HG03066 (cell line): ENCODE data around the gene ATG7.
"Not testable (repeated sequence)": the region's sequence is repeated elsewhere in the genome, so short reads cannot be mapped to it uniquely, and the experiment has no call there.

Experiments
- ATAC-seq: cut with Tn5 transposase; IDR thresholded peaks from one replicate; pipeline ENCODE4 v1.9.1; 2021; ENCODE audit warnings: low read depth; ENCODE audit not compliant: unreplicated experiment

ATG7 gene

DNA sequence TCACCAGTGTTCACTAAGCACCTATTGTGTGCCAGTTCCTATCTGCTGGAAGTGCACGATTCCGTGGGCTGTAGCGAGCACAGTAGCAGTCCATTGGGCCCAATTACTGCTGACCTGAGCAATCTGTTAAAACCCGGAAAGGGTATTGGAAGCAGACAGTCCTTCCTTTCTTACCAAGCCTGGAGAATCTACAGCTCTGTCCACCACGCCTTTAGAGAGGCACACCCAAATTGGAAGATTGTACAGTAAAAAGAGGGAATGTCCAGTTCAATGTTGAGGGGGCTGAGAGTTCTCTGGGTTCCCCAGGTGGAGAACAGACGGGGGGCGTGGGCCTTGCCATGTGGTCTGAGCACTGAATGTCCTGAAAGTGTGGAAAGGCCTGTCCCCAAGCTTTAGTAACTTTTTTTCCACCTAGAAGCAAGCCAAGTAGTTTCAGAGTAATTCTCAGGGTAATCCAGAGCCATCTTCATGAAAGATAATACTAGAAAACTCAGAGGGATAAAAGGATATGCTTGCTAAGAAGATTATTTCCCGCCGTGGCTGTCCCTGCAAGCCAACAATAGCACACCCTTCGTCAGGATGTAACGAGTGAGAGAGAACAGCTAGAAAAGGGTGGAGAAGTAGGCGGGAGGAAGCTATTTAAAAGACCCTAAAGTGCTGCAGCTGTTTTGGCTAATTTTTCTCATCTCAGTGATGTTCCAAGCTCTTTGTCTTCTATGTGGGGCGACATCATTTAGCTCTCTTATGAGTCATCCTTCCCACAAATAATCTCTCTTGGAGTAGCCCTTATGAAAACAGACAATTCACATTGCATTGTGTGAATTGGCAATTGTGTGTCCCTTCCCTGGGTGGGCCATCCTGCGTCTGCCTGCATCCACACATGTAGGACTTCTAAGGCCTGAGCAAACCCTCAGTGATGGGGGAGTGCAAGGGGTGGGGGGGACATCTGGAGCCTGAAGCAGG lies 181.0 kb downstream of the ATG7 start:
- ATAC-seq = no peak

DNA sequence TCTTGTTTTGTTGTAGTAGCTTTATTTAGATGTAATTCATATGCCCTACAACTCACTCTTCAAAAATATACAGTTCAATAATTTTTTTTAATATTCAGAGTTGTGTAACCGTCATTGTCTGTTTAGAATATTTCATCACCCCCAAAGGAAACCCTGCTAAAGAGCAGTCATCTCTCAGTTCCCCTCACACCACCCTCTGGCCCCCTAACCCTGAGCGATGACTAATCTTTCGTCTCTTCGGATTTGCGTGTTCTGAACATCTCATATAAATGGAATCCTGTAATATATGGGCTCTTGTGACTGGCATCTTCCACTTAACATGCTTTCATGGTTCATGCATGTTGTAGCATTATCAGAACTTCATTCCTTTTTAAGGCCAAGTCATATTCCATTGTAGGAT lies 183.8 kb downstream of the ATG7 start:
- ATAC-seq = no peak

DNA sequence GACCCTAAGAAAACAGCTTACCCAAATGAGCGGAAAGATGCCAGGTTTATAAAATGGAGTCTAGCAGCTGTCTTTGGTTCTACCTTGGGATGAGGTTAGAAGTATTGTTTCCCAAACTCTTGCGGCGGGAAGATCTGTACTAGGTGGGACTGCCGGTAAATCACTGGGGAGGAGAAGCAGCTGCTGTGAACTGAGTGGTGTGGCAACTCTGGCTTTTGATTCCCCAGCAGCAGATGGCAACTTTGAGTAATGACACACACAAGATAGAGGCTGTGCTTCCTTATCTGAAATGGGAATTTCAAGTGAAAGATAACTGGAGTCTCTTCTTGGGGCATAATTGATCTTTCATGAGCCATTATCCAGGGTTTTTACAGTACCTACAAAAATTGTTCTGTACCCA lies 184.9 kb downstream of the ATG7 start:
- no peak for ATAC-seq

DNA sequence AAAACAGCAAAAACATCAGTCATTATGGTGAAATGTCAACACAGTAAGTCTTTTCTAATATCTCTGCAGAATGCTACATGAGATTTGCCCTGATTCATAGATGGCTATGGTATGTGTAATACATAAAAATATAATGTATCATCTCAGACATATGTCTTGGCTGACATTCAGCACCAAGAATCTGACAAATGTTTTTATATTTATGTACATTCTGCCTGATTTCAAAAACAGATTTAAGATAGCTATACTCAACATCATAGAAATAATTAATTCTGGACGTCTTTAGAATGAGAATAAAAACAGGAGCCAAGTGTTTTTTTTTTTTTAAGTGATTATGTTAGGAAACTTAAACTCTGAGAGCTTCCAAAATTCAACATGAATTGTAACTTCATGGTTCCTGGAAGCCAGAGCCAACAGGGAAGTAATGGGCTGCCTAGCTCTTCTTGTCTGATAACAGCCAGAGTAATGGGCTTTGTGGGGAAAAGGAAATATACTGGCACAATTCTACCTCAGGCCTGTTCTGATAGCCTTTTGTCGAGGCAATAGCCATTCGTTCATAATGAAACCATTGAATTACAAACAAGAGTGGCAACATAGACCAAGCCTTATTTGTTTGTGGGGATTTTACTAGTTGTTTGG lies 187.1 kb downstream of the ATG7 start:
- no peak for ATAC-seq

DNA sequence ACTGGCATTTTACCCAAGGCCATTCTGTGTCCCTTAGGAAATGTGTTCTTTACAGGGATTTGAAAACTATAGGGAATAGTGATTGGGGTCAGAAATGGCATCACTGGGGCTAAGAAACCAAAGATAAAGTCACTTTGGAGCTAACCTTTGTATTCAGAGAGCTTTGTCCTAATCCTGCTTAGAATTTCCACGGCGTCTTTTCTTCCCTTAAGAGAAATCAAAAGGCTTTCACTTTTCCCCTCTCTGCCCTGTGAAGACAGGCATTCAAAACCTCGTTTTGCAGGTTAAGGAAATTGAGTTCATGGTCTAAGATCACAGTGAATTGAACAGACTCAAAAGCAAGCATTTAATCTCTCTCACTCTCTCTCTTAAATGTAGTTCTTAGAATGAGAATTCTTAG lies 189.0 kb downstream of the ATG7 start:
- ATAC-seq = no peak

DNA sequence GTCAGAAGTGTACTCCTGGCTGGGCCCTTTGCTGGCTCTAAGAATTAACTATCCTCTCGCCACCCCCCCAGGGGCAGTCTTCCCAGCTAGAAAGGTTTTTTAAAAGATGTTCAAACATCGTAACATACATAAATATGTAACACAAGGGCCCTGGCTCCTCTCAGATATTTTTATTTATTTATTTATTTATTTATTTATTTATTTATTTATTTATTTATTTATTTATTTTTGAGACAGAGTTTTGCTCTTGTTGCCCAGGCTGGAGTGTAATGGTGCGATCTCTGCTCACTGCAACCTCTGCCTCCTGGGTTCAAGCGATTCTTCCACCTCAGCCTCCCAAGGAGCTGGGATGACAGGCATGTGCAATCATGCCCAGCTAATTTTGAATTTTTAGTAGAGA lies 190.5 kb downstream of the ATG7 start:
- not testable (repeated sequence) for ATAC-seq

DNA sequence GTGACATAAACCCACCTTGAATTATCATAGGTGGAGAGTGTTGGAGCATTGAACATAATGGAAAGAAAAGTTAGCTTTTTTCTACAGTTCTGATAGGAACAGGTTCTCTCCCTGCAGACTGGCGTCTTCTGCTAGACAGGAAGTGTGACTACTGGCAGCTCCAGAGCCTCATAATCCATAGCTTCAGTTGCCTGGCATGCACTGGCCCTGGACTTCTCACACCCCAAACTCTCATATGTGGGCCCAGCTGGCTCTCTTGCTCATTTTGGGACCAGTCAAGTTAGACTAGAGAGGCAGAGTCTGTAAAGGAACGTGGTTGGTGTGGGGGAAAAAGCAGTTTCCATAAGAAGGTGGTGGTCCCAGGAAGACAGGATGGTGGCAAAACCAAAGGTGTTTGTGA lies 191.4 kb downstream of the ATG7 start:
- ATAC-seq = no peak

DNA sequence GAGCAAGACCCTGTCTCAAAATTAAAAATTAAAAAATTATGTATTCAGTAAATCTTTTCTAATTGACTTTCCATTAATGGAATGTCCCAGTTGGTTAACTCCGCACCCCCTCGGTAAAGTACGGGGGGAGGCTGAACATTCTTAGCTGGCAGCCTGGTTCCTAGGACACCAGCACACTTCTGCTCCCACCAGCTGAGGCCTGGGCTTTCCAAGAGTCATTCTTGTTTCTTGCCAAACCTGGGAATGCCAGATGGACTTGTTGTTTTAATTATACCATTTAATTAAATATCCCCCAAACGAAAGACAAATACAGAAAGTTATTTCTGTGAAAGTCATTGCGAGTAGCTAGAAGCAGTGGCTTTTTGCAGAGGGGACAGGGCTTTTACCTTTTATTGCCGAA lies 192.2 kb downstream of the ATG7 start:
- no peak for ATAC-seq

DNA sequence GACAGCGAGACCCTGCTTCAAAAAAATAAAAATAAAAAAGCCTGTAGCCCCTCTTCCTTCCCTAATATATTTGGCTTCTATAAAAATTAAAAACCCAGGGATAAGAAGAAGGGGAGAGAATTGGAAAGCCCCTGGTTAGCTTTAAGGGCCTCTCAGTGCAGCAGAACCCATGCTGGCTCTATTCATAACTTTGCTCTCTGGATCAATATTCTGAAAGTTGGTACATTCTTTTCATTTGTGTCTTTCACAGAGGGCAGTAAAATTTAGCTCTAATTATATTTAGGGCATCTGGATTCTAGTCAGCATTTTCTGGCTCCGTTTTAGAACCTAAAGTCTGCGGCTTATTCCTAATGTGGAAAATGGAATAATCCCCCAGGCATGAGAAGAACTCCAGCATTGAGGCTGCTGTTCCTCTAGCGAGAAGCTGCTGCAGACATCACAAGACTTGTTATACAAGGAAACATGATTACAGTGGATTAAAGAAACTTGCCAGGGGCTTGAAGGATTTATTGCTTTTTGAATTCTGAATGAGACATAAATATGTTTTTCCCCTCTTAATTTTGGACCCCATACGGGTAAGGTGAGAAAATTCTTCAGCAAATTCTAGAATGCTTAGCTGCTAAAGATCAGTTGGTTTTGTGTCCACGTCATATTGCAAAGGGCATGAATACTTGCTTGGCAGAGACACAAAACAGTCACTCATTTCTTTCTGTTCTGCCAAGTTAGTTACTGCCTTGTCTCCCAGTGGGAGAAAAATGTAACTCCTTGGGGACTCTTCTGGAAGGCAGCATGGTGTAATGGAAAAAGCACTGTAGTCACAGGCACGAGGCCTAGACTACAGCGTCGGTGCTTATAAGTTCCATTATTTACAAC lies 193.8 kb downstream of the ATG7 start:
- ATAC-seq = no peak

DNA sequence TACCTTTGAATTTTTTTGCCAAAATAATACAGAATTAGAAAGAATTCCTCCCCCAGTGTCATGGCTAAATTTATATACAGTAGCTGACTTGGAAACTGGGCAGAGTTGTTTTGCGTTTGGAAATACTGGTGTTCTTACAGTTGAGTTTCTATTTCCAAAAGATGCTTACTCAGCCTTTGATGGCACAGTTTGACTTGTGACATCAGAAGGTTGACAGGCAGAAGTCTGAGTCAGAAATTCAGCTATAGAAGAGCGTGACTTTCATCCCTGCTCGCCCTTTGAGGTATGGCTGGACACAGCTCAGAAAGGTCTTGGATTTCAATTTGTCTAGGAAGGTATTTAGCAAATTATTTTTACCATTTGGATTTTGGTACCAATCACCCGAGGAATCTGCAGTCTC lies 195.7 kb downstream of the ATG7 start:
- ATAC-seq = no peak

DNA sequence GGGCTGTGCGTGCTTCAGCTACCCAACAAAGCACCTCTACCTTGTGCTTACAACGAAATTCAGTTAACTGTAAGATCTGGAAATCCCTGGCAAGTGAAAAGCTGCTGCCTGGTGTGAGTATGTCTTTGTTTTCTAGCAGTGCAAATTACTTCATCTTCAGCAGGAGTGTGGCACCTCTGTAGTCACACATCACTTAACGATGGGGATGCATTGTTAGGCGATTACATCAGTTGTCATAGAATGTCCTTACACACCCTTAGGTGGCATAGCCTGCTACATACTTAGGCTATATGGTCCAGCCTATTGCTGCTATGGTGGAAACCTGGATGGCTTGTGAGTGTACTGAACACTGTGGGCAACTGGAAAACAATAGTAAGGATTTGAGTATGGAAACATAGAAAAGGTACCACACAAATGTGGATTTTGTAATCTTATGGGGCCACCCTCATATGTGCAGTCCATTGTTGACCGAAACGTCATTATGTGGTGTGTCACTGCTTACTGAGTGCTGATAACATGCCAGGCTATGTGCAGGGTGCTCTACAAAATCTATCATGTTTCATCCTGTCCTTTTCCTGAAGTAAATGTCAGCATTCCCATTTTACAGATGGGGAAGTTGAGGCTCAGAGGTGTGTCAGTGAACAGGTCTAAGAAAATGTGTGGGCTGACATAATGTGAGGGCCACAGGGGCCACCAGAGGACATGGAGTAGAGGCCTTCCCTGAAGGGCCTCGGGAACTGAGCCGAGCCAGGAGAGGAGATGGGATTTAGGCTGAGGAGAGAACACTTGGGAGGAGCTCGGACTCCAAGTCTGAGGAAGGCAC lies 198.0 kb downstream of the ATG7 start:
- no peak for ATAC-seq

DNA sequence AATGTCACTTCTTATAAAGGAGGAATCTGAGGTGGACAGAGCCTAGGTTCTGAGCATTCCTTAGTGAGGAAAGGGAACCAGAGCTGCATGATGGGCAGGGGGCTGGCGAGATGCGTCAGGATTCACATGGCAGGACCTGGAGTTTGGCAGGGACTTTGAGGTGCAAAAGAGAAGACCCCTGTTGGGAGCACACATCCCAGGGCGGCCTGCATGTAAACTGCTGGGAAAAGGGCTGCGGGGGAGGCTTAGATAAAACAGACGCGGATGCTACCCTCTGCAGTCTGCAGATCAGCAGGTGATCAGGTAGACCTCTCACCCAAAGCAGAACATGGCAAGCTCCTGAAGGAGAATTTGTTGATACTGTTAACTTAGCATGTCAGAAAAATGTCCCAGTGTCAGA lies 203.1 kb downstream of the ATG7 start:
- no peak for ATAC-seq

DNA sequence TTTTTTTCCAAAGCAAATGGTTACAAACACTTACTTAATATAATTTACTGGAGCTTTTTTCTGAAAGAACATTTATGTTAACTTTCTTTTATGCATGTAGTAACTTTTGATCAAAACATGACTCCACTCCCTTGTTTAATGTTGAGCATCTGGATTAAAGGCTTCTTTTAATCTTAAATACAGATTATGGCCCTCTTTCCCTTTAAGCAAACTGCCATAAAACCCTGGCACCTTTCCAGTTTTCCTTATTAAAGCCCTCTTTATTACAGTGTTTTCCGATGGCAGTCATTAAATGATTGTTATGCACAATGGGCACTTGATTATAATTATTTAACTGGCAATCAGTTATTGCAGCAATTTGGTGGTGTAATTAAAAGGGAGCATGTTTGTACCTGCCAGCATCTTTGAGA lies 204.5 kb downstream of the ATG7 start:
- ATAC-seq = no peak

DNA sequence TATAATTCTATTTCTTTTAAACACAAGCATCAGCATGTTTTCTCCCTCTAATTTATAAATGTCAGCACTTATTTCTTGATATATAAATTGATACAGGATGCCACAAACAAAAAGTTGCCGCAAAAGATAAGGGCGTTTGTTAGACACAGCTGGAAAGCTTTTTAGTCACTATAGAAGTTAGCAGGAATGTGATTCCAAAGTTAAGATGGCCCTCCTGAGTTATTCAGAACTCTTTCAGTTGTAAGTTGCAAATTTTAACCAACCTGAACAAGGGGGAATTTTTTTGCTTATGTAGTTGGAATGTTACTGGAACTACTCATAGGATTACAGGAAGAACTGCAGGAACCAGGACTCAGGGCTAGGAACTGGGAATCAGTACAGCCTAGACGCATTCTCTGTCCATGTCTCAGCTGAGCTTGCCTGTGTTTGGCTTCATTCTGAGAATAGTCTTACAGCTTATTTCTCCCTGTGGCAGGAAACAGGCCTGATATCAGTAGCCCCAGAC lies 205.3 kb downstream of the ATG7 start:
- ATAC-seq = no peak

DNA sequence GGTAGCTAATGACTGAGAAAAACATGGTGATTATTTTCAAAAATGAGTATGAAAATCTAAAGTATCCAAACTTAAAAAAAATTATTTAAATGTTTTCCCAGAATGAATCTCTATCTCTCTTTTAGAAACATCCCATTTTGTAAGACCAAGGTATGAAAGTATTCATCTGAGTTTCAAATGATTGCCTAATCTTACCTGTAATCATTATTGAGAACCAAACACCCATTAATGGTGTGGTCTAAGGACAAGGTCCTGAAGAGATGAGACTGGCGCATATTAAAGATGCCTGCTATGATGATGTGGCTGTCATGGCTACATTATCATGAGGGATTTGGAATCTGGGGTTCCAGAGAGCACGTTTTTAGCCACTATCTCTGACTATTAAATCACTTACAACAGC lies 206.0 kb downstream of the ATG7 start:
- ATAC-seq = no peak

DNA sequence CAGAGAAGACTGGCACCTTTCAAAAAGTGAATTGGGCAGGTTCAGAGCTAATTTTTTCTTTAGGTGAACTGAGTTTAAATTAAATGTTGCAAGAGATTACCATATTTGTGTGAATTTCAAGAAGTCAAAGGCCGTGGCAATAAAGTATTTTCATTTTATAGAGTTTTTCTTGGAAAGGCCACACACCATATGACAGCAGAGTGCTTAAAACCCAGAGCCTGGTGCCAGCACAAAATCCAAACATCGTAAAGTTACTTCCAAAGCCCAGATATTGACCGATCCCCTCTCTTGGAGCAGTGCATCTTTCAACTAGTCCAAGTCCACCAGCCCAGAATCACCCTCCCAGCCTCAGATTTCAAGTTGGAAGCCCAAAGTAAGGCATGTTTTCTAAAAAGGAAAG lies 207.0 kb downstream of the ATG7 start:
- no peak for ATAC-seq

DNA sequence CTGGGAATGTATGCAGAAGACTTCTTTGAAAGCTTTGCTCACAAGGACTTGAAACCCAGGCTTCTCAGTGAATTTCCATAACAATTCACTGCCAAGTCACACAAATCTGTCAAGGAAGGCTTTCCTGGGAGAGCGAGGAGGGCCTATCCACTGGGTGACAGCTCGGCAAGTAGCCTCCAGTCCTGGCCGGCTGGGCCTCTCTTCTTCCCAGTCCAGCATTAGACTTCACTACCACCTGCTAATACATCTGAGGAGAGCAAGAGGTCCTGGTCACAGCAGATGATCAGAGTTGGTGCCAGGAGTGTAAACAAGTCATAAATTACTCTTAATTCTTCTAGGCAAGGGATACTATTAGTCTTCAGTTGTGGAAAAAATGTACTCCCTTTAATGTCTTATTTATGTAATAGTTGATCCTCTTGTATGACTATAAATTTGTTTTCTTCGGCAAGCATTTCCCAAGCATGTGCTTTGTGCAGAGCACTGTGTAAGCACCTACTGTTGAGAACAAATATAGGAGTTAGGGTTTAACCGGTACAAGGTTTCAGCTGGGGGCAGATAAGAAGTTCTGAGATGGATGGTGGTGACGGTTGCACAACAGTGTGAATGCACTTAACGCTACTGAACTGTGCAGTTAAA lies 208.6 kb downstream of the ATG7 start:
- no peak for ATAC-seq

DNA sequence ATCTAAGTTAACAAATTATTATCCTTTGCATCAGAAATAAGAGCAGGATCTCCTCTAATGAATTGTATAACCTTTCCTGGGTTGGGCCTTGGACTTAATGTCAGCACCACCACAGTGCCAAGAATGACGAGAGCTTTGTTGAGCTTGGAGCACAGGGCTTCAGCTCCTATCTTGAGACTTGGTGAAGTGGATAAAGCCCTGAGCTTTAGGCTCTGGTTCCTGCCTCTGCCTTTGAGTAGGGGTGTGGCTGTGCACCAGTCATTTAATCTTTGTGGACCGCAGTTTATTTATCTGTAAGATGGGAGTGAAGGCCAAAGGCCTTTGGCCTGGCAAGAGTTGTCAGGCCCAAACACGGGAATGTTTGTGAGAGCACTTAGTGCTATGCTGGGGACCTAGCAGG lies 209.4 kb downstream of the ATG7 start:
- no peak for ATAC-seq

DNA sequence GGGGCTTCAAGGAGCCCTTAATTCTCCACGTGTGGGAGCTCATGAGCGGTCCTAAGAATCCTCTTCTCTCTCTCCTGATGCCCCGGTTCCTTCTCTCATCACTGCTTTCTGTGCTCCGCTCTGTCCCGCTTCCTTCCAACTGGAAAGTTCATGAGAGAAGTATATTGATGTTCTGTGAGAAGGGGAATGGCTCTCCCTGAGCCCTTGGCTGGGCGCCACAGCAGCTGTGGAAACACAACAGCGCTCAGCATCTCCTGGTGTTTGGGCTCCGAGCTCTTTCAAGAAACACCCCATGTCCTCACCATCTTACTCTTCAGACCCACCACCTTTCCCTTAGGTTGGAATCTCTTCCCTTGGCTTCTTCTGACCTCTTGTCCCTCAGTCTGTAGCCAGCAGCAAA lies 209.8 kb downstream of the ATG7 start:
- no peak for ATAC-seq

DNA sequence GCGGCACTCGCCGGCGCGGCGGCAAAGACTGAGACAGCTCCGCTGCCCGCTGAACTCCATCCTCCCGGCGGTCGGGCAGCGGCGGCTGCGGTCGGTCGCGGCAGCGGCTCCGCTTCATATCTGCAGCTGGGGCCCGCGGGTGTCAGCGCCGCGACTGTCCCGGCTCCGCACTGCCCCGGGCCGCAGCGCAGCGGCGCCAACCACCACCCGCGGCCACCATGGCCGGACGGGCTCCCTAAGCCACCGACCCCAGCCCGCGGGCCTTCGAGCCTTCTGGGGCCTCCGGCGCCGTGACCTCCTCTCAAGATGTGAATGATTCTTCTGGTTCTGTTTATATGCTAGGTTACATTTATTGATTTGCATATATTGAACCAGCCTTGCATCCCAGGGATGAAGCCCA lies 216.2 kb downstream of the ATG7 start:
- ATAC-seq = not testable (repeated sequence)
